ENCODE measurements around the gene ARID4B.
A peak's percentile ranks its signal among the peaks of the same experiment; 100 is the strongest.
"Not testable (repeated sequence)": the region's sequence is repeated elsewhere in the genome, so short reads cannot be mapped to it uniquely, and the experiment has no call there.

Gene ARID4B

GRCh38 chr1:235366286-235366685, 38.3 kb upstream of the ARID4B start:
- Mint-ChIP-seq H3K36me3 (ENCODE audit: low read depth) (peaks cover 18% of the 10 kb centered on the region), H3K4me1 (peaks cover 38% of the 10 kb centered on the region), H3K27me3 (ENCODE audit: low read depth, poor library complexity) (no peaks in the 10 kb centered on the region), H3K4me3 (peak overlapping the region; percentile 72), H3K27ac (no peak overlapping the region), H3K9me3 (no peaks in the 10 kb centered on the region)
- TF ChIP-seq, protein P1, sequence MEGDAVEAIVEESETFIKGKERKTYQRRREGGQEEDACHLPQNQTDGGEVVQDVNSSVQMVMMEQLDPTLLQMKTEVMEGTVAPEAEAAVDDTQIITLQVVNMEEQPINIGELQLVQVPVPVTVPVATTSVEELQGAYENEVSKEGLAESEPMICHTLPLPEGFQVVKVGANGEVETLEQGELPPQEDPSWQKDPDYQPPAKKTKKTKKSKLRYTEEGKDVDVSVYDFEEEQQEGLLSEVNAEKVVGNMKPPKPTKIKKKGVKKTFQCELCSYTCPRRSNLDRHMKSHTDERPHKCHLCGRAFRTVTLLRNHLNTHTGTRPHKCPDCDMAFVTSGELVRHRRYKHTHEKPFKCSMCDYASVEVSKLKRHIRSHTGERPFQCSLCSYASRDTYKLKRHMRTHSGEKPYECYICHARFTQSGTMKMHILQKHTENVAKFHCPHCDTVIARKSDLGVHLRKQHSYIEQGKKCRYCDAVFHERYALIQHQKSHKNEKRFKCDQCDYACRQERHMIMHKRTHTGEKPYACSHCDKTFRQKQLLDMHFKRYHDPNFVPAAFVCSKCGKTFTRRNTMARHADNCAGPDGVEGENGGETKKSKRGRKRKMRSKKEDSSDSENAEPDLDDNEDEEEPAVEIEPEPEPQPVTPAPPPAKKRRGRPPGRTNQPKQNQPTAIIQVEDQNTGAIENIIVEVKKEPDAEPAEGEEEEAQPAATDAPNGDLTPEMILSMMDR (IDR thresholded peaks at IDR 0.05): no peak
- DNase-seq: no peak

GRCh38 chr1:235364189-235364588, 36.2 kb upstream of the ARID4B start:
- not testable (repeated sequence) for DNase-seq, H3K4me3 Mint-ChIP-seq
- peaks cover 32% of the 10 kb centered on the region for H3K4me1 Mint-ChIP-seq

GRCh38 chr1:235358899-235359298, 30.9 kb upstream of the ARID4B start:
- H3K9me3 Mint-ChIP-seq: no peaks in the 10 kb centered on the region
- peaks cover 14% of the 10 kb centered on the region for H3K4me1 Mint-ChIP-seq
- H3K27me3 Mint-ChIP-seq (ENCODE audit: low read depth, poor library complexity): peaks cover 3% of the 10 kb centered on the region
- no peak for DNase-seq
- no peaks in the 10 kb centered on the region for H3K36me3 Mint-ChIP-seq (ENCODE audit: low read depth)
- H3K27ac Mint-ChIP-seq: peak overlapping the region; percentile 75
- no peak overlapping the region for H3K4me3 Mint-ChIP-seq
- TF ChIP-seq, protein P1 (IDR thresholded peaks at IDR 0.05): no peak

More at GRCh38 chr1:235364189-235364588, 36.2 kb upstream of the ARID4B start:
- not testable (repeated sequence) for H3K9me3 Mint-ChIP-seq; H3K27me3 Mint-ChIP-seq (ENCODE audit: low read depth, poor library complexity); H3K27ac Mint-ChIP-seq; H3K36me3 Mint-ChIP-seq (ENCODE audit: low read depth)

GRCh38 chr1:235357485-235358373, 29.8 kb upstream of the ARID4B start:
- H3K9me3 Mint-ChIP-seq: no peaks in the 10 kb centered on the region
- DNase-seq: peak; percentile 16
- H3K27ac Mint-ChIP-seq: peak overlapping the region; percentile 58
- H3K4me3 Mint-ChIP-seq: no peak overlapping the region
- H3K36me3 Mint-ChIP-seq (ENCODE audit: low read depth): no peaks in the 10 kb centered on the region
- TF ChIP-seq, protein P1 (IDR thresholded peaks at IDR 0.05): no peak
- peaks cover 14% of the 10 kb centered on the region for H3K4me1 Mint-ChIP-seq
- peaks cover 3% of the 10 kb centered on the region for H3K27me3 Mint-ChIP-seq (ENCODE audit: low read depth, poor library complexity)

DNA sequence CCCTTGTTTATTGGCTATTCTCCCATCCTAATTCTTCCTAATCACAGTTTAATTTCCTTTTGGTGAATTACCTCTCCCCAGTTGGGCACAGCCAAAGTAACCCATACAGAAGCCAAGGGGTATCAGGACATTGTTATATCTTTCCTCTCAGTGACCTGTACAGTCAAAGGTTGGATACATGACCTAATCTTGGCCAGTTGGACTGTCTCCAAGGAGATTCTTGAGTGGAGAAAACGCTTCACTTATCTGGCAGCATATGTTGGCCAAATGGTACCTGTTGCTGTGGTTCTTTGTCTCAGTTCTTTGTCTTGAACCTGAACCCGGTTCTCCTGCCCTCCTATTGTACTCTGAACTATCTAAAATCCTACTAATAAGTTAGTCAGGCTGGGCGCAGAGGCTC, 23.9 kb upstream of the ARID4B start:
- DNase-seq: no peak
- H3K27ac Mint-ChIP-seq: no peak overlapping the region
- no peaks in the 10 kb centered on the region for H3K9me3 Mint-ChIP-seq
- TF ChIP-seq, protein P1 (IDR thresholded peaks at IDR 0.05): no peak
- H3K4me1 Mint-ChIP-seq: peaks cover 3% of the 10 kb centered on the region
- peaks cover 3% of the 10 kb centered on the region for H3K27me3 Mint-ChIP-seq (ENCODE audit: low read depth, poor library complexity)
- no peak overlapping the region for H3K4me3 Mint-ChIP-seq
- peaks cover 20% of the 10 kb centered on the region for H3K36me3 Mint-ChIP-seq (ENCODE audit: low read depth)

DNA sequence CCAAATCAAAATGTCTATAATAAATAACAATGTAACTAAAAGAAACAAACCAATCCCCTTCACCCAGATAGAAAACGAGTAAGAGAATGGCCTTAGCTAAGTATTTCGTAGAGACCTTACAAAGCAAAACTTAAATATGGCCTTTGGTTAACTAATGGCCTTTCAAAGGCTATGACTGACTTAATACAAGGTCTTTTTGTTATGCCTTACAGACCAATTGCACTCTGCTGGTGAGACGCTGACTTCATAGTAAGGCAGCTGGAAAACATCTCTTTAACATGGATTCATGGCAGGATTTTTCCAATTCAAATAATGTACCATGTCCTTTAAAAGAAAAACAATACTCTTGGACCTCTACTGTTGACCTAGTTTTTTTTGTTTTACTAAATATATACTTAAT, 23.5 kb upstream of the ARID4B start:
- TF ChIP-seq, protein P1 (IDR thresholded peaks at IDR 0.05): no peak
- Mint-ChIP-seq H3K4me1 (no peaks in the 10 kb centered on the region), H3K9me3 (no peaks in the 10 kb centered on the region), H3K36me3 (ENCODE audit: low read depth) (peaks cover 24% of the 10 kb centered on the region), H3K27ac (no peak overlapping the region), H3K4me3 (no peak overlapping the region), H3K27me3 (ENCODE audit: low read depth, poor library complexity) (peaks cover 3% of the 10 kb centered on the region)
- no peak for DNase-seq

Data from nephron progenitor cell (in vitro differentiated cells).